CD4-positive, alpha-beta T cell treated with Interleukin-12 subunit alpha and Interleukin-12 subunit beta, for 1 hour (primary cell): ENCODE results near the gene MPP3.
A peak's percentile ranks its signal among the peaks of the same experiment; 100 is the strongest.
"Not testable (repeated sequence)": the region's sequence is repeated elsewhere in the genome, so short reads cannot be mapped to it uniquely, and the experiment has no call there.

ENCODE experiments used
- DNase-seq: peaks from one replicate; pipeline ENCODE4 v3.0.0-alpha.2; 2020

MPP3 gene, protein sequence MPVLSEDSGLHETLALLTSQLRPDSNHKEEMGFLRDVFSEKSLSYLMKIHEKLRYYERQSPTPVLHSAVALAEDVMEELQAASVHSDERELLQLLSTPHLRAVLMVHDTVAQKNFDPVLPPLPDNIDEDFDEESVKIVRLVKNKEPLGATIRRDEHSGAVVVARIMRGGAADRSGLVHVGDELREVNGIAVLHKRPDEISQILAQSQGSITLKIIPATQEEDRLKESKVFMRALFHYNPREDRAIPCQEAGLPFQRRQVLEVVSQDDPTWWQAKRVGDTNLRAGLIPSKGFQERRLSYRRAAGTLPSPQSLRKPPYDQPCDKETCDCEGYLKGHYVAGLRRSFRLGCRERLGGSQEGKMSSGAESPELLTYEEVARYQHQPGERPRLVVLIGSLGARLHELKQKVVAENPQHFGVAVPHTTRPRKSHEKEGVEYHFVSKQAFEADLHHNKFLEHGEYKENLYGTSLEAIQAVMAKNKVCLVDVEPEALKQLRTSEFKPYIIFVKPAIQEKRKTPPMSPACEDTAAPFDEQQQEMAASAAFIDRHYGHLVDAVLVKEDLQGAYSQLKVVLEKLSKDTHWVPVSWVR

DNA sequence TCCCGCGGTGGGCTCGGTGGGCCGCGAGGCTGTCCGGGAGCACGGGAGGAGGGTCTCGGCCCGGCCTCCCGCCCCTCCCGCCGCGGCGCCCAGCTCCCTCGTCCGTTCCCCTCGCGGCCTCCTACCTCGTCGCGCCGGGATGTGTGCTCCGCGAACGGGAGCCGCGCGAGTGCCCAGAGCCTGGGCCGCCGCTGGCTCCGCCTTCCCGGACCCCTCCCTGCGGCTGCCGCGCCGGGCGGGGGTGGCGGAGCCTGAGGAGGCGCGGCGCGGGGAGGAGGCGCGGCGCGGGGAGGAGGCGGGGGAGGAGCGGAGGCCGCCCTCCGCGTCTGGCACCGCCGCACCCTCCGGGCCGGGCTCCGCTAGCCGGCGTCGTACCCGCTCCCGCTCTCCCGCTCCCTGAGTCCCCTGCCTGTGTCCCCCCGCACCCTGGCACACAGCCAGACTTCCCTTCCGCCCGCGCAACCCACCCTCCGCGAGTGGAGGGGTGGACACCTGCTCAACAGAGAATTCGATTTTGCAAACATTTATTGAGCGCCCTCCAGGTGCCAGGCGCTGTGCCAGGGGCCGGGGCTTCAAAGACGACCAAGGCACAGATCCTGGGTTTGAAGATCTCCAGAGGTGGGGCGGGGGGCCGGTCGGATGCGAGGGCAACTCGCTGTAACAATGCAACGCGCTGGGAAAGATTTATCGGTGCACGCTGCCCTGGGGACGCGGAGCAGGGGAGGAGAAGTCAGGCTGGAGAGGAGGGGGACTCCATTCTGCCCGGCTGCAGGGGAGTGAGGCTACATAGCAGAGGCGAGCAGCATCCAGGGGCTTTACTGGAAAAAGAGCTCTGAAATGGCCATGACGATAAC is at the start of gene MPP3:
MPP3 (minus strand) TSS at position 171 of the 854 bp plus-strand sequence. CDS start 1,240 bp downstream, outside the sequence.
- peak; percentile 56 for DNase-seq

GRCh38 chr17:43881758-43882505 is 49.0 kb upstream of the MPP3 start:
- no peak for DNase-seq

- DNase-seq = no peak
Observed at GRCh38 chr17:43881181-43881580, 48.2 kb upstream of the MPP3 start.

DNA sequence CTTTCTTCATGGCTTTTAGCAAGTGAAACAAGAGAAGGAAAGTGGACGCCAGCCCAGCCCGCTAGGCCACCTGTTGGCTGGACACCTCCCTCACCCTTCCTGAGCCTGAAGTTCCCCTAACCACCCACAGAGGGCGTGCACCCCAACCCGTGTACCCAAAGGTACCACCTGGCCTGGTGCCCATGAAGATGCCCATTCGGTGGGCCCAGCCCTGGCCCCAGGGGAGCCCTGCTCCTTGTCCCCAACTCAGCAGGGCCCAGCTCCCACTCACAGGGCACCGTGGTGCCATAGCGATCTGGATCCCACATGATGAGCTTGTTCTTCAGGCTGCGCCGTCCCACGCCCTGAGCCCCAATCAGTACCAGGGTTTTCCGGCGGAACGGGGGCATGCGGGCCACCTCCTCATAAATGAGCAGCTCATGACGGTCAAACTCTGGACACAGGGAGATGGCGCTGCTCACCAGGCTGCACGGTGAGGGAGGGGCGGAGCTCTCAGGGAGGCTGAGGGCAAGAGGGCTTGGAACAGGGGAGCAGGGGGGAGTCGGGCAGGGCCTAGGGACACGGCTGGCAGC is 47.6 kb upstream of the MPP3 start:
- DNase-seq = peak; percentile 46

DNA sequence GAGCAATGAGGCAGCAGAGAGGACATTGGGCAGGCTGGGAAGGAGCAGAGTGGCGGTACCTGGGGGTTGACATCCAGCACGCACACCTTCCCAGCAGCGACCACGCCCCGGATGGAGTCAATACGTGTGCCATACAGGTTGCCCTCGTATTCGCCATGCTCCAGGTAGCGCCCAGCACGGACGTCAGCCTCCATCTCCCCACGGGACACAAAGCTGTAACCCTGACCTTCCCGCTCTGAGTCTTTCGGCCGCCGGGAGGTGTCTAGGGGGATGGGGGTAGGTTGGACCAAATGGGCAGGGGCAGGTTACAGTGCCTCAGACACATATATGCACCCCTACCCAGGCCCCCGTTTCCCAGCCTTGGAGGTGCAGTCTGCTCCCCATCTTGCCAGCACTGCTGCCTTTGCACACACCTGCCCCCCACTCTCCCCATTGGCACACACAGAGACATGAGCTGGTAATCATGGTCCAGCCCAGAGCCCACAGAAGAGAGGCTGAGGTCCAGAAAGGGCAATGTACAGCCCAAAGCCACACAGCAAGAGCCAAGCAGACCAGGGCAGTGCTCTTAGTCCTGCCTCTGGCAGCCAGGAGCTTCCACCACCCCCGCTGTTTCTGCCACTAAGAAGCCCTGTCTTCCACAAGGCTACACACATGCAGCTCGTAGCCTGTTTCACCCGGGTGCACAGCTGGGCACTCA is 46.9 kb upstream of the MPP3 start:
- DNase-seq = no peak

- peak; percentile 59 for DNase-seq
Observed at GRCh38 chr17:43878260-43879175, 45.6 kb upstream of the MPP3 start.

DNA sequence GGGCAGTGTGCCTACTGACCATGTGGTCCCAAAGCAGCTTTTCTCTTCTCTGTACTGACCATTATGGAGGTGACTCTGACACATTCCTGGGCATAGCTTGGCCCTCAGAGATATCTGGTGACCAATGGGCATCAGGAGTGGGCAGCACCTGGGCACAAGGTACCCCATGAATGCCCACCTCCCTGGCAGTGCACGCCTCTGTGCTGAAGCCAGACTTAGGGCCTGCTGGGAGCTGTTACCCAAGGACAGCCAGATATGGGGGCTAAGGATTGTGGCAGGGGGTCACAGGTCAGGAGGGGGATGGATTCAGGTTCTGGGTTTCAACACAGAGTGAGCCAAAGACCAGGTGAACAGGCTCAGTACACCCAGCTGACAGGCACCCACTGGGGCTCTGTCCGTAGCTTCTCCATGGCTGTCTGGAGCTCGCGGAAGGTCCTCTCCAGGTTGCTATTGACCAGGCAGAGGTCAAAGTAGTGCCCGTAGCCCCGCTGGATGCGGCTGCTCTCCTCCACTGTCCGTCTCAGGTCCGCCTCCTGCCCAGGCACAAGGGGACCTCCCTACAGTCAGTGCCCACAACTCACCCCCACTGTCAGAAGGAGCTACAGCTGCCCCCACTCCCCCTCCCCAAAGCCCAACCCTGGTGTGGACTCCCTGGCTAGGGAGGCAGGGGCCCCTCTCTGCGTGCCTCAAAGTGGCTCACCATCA is 44.7 kb upstream of the MPP3 start:
- DNase-seq = no peak

DNA sequence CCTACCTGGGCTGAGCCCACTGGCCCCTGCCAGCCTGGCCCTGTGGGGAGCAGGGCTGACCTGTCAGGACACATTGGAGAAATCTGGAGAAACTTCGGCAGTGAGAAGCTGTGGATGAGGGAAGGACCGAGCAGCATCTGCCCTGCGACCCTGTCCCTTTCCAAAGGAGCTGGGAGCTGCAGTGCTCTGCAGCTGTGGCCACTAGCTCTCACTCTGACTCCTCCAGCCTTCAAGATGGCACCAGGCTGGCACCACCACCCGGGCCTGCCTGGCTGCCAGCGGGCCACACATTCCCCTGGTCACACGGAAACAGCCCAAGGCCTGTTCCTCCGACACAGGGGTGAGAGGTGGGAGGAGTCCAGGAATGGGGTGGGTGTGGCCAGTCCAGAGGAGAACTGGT is 44.1 kb upstream of the MPP3 start:
- no peak for DNase-seq

DNA sequence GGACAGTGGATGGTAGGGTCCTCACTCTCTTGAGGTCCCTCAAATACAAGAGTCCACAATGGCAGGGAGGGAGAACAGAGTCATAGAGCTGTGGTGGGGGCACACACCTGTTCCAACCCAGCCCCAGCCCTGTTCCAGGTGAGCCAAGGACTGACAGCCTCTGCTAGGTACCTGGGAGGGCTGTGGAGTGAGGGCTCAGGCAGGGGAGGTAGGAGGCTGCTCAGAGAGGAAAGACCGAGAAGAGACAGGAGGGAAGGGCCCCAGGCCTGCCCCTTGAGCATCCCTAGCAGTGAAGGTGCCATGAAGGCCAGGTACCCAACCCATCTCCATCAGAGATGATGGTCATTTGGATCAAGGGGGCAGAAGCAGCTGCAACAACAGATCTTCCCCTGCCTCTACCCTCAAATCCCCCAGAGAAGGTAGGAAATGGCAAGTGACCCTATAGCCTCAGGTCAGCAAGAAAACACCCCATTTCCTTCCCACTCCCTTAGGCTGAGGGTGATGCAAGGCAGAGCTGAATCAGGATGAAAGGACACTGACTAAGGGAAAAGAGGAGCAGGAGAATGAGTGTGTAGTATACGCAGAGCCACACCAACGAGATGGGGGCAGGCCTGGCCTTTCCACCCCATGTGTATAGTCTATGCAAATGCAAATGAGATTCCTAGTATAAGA is 42.7 kb upstream of the MPP3 start:
- DNase-seq = no peak

DNA sequence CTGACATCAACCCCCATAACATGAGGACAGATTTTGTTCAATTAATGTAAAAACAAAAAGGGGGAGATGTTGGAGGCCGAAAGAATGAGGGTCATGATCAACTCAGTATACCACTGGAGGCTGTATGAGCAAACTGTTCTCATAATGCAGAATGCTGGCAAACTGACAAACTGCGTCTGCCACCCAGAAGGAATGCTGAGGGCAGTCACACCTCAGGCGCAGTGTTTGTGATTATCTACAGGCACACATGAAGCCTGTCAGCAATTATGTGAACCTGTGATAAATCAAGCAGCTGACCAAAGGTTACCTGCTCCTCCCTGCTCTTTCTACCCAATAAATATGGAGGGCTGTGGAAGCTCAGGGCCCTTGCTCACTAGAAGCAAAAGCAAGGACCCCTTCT is 41.3 kb upstream of the MPP3 start:
- DNase-seq = no peak

DNA sequence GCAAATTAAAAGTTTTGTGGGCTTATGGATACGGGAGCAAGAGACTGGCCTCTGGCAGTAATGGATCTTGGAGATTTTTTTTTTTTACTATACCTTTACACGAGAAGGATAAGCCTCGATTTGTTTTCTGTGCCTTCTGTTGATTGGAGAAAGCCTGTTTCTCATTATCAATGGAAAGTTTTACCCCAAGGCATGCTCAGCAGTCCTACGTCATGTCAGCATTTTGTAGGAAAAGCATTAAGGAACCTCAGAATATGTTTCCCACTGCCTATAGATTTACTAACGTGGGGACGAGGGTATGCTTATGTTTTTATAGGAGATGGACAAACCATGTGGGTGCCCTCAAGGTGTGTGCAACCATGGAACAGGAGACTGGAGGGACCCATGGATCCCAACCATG is 40.9 kb upstream of the MPP3 start:
- no peak for DNase-seq

DNA sequence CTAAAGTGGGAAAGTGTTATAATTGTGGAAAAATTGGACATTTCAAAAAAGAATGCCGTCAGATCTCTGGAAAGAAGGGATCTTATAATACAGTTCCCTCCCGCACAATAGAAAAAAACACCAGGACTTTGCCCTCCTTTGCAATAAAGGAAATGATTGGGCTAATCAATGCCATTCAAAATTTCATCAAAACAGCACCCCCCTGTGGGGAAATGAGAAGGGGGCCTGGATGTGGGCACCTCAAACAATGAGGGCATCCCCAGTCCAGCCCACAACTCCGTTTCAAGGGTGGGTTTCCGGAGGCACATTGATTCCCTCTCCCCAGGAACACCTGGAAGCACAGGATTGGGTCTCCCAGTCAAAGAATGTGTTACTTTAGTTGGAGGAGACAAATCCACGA is 40.1 kb upstream of the MPP3 start:
- DNase-seq = no peak

DNA sequence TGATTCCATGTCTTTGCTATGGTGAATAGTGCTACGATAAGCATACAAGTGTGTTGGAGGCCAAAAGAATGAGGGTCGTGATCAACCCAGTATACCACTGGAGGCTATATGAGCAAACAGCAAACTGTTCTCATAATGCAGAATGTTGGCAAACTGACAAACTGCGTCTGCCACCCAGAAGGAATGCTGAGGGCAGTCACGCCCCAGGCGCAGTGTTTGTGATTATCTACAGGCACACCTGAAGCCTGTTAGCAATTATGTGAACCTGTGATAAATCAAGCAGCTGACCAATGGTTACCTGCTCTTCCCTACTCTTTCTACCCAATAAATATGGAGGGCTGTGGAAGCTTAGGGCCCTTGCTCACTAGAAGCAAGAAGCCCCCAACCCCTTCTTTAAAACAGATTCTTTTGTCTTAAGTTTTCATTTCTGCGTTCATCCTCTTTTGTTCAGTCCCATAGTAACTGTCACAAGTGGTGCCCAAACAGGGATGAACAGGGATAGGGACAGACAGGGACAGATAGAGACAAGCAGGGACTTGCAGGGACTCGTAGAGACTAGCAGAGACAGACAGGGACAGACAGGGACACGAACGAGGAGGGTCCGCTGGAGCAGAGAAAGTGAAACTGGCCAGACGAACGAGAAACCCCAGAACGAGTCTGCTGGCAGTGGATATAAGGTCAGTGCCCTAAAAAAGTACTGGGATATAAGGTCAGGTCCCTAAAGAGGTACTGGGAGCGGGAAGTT is 39.2 kb upstream of the MPP3 start:
- no peak for DNase-seq

GRCh38 chr17:43869031-43869430 is 36.1 kb upstream of the MPP3 start:
- DNase-seq = not testable (repeated sequence)

GRCh38 chr17:43868226-43868994 is 35.5 kb upstream of the MPP3 start:
- DNase-seq = no peak

DNA sequence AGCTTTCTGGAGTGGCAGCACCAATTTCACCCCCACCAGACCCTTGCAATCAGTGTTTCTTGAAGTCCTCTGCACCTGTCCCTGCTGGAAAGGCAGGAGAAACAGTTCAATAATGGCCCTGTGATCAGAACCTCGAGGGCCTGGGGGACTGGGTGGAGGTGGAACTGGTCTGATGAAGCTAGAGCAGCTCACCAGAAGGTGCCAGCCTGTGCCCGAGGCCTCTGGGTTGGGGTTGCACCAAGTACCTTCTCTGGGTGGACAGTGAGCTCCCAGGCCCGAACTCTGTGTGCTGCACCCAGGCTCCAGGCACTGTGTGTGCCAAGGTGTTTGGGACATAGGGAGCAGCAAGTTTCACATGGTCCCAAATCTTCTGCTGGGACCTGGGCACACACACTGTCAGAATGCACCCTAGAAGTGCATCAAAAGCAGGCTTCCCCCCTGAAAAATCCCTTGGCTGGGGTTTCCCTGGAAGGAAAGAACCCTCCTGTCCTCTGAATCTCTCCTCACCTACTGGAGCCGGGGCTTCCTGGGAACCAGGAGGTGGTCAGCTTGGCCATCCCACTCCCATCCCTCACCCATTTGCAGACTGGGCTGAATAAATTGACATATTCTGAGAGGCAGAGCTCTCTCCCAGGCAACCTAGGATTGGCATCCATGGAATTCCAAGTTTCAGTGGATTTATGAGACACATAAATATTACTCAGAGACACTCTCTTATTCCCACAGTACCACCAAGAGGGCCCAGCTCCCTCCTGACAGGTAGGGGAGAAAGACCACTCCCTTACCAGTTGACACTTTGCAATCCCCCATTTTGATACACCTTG is 31.4 kb upstream of the MPP3 start:
- DNase-seq = no peak

DNA sequence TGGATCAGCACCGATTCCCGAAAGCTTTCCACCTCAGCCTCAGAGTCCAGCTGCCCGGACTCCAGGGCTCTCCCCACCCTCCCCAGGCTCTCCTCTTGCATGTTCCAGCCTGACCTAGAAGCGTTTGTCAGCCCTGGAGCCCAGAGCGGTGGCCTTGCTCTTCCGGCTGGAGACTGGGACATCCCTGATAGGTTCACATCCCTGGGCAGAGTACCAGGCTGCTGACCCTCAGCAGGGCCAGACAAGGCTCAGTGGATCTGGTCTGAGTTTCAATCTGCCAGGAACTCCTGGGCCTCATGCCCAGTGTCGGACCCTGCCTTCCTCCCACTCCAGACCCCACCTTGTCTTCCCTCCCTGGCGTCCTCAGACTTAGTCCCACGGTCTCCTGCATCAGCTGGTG is 29.0 kb upstream of the MPP3 start:
- no peak for DNase-seq
